GM21526 (cell line): ENCODE data around the gene PRKD2.

Experiments used
- ATAC-seq: cut with Tn5 transposase; IDR thresholded peaks from one replicate; pipeline ENCODE4 v1.9.1; 2021; ENCODE audit warnings: moderate library complexity; ENCODE audit not compliant: unreplicated experiment, low FRiP score

Gene PRKD2

GRCh38 chr19:46742926-46743480, 26.1 kb upstream of the PRKD2 start:
- no peak for ATAC-seq

- ATAC-seq = no peak
These were observed 24.5 kb upstream of the PRKD2 start for GRCh38 chr19:46741447-46741846.

- ATAC-seq = no peak
These were observed 22.4 kb upstream of the PRKD2 start for GRCh38 chr19:46739290-46739771.

- no peak for ATAC-seq
These were observed 20.9 kb upstream of the PRKD2 start for GRCh38 chr19:46737761-46738171.

- no peak for ATAC-seq
These were observed 20.4 kb upstream of the PRKD2 start for GRCh38 chr19:46737298-46737654.

- ATAC-seq = no peak
These were observed 19.8 kb upstream of the PRKD2 start for GRCh38 chr19:46736531-46737297.

- no peak for ATAC-seq
These were observed 16.9 kb upstream of the PRKD2 start for GRCh38 chr19:46733690-46734292.

- ATAC-seq = no peak
These were observed 16.2 kb upstream of the PRKD2 start for GRCh38 chr19:46732966-46733689.

GRCh38 chr19:46732172-46732938, 15.4 kb upstream of the PRKD2 start:
- no peak for ATAC-seq

- ATAC-seq = no peak
These were observed 14.7 kb upstream of the PRKD2 start for GRCh38 chr19:46731584-46731983.

GRCh38 chr19:46731007-46731501, 14.1 kb upstream of the PRKD2 start:
- no peak for ATAC-seq

- no peak for ATAC-seq
These were observed 13.7 kb upstream of the PRKD2 start for GRCh38 chr19:46730595-46730994.

- no peak for ATAC-seq
These were observed 13.3 kb upstream of the PRKD2 start for GRCh38 chr19:46730187-46730586.

GRCh38 chr19:46729696-46730095, 12.8 kb upstream of the PRKD2 start:
- no peak for ATAC-seq

GRCh38 chr19:46728693-46729339, 11.9 kb upstream of the PRKD2 start:
- no peak for ATAC-seq

- ATAC-seq = no peak
These were observed 11.3 kb upstream of the PRKD2 start for GRCh38 chr19:46728208-46728607.

- no peak for ATAC-seq
These were observed 10.8 kb upstream of the PRKD2 start for GRCh38 chr19:46727757-46728156.

- no peak for ATAC-seq
These were observed 10.1 kb upstream of the PRKD2 start for GRCh38 chr19:46726971-46727501.

- ATAC-seq = no peak
These were observed 9.6 kb upstream of the PRKD2 start for GRCh38 chr19:46726551-46726950.
